ENCODE measurements around the gene PAPOLA.
"Not testable (repeated sequence)": the region's sequence is repeated elsewhere in the genome, so short reads cannot be mapped to it uniquely, and the experiment has no call there.

Gene PAPOLA

GRCh38 chr14:96503306-96503679, 1.1 kb downstream of the PAPOLA start:
- no peak for DNase-seq

DNA sequence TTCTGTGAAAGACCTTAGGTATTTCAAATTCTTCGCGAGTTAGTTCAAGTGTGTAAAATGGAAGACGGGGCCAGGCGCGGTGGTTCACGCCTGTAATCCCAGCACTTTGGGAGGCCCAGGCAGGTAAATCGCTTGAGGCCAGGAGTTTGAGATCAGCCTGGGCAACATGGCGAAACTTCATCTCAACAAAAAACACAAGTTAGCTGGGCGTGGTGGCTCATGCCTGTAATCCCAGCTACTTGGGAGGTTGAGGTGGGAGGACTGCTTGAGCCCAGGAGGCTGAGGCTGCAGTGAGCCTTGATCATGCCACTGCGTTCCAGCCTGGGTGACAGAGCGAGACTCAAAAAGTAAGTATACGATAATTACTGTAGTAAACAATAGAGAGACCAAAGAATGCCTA, 2.2 kb downstream of the PAPOLA start:
- DNase-seq: not testable (repeated sequence)

GRCh38 chr14:96507723-96508122, 5.5 kb downstream of the PAPOLA start:
- DNase-seq: no peak

DNA sequence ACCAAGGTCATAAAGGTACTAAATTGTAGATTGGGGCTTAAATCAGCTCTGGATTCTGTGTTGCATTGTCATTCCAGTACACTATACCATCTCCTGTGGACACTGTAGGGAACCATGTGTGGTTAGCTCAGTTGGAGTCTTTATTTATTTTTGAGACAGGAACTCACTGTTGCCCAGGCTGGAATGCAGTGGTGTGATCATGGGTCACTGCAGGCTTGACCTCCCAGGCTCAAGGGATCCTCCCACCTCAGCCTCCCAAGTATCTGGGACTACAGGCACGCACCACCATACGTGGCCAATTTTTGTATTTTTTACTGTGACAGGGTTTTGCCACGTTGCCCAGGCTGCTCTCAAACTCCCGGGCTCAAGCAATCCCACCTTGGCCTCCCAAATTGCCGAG, 6.7 kb downstream of the PAPOLA start:
- no peak for DNase-seq

DNA sequence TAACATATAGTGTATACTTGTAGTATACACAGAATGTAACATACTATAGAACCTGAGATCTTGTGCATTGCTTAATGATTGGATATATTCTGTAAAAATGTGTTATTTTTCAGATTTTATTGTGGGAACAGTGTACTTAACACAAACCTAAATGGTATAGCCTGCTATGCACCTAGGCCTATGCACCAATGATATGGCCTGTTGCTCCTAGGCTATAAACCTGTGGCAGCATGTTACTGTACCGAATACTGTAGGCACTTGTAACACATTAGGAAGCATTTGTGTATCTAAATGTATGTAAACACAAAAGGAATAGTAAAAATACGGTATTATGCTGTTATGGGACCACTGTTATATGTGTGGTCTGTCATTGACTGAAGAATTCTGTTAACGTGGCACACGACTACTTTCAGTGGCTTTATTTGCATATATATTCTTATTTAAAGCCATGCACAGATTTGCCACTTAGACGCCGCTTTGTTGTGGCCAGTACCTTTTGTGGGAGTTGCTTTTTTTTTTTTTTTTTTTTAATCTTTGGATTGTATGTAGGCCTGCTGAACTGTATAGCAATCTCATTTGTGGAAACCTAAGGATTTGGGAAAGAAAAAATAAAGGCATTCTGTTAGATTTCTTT, 7.4 kb downstream of the PAPOLA start:
- DNase-seq: no peak

DNA sequence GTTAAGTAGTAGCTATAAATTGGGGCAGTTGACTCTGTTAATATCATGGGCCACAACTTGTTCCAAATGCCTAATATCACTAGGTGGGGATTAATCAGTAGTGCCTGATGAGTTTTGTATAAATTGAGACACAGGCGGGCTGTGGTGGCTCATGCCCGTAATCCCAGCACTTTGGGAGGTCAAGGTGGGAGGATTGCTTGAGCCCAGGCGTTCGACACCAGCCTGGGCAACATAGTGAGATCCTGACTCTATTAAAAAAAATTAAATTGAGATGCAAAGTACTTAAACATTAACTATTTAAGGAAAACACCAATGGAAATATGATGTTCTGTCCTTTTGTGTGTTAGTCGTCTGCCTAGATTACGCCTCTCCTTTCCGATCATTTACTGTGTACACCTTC, 9.0 kb downstream of the PAPOLA start:
- no peak for DNase-seq

GRCh38 chr14:96511667-96512066, 9.5 kb downstream of the PAPOLA start:
- DNase-seq: no peak

DNA sequence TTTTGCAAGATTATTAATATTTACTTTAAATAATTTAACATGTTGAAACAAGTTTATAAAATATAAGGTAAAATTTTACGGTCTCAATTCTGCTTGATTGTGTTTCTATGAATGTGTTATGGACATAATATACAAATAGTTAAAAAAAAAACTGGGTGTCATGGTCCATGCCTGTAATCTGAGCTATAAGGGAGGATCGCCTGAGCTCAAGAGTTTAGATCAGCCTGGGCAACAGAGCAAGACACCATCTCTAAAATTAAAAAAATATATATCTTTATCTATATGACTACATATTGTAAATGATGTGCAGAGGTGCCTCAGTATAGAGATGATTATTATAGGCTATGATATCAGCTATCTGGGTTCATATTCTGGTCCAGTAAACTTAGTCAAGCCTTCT, 9.9 kb downstream of the PAPOLA start:
- no peak for DNase-seq

DNA sequence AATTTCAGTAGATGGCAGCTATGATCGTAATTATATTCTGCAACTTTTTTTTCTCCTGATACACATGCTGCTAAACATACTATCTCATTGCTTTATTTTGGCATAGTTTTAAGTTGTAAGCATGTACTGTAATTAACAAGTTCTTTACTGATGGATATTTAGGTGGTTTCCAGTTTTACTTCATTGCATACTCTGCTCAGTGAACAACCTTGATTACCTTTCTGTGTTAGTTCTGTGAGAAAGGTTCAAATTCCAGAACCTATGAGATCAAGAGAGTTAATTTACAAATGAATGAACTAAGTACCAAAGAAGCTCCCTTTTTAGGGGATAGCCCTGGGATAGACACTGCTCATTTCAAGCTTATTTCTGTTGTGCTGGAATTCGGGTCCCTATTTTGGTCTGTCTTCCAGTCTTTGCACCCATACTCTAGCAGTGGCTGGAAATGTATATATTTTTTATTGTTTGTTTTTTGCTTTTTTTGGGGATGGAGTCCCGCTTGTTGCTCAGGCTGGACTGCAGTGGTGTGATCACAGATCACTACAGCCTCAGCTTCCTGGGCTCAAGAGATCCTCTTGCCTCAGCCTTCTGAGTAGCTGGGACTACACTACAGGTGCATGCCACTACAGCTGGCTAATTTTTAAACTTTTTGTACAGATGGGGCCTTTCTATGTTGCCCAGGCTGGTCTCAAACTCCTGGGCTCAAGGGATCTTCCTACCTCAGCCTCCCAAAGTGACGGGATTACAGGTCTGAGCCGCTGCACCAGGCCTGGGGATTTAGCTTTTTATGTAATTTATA, 10.6 kb downstream of the PAPOLA start:
- DNase-seq: no peak

- no peak for DNase-seq
Measured at GRCh38 chr14:96514694-96515093, 12.5 kb downstream of the PAPOLA start.

- no peak for DNase-seq
Measured at GRCh38 chr14:96515731-96516130, 13.5 kb downstream of the PAPOLA start.

- DNase-seq: no peak
Measured at GRCh38 chr14:96516351-96516750, 14.2 kb downstream of the PAPOLA start.

- DNase-seq: no peak
Measured at GRCh38 chr14:96519970-96520369, 17.8 kb downstream of the PAPOLA start.

GRCh38 chr14:96525452-96525851, 23.3 kb downstream of the PAPOLA start:
- no peak for DNase-seq

- no peak for DNase-seq
Measured at GRCh38 chr14:96532632-96533031, 30.4 kb downstream of the PAPOLA start.

GRCh38 chr14:96536807-96537206, 34.6 kb downstream of the PAPOLA start:
- DNase-seq: no peak

DNA sequence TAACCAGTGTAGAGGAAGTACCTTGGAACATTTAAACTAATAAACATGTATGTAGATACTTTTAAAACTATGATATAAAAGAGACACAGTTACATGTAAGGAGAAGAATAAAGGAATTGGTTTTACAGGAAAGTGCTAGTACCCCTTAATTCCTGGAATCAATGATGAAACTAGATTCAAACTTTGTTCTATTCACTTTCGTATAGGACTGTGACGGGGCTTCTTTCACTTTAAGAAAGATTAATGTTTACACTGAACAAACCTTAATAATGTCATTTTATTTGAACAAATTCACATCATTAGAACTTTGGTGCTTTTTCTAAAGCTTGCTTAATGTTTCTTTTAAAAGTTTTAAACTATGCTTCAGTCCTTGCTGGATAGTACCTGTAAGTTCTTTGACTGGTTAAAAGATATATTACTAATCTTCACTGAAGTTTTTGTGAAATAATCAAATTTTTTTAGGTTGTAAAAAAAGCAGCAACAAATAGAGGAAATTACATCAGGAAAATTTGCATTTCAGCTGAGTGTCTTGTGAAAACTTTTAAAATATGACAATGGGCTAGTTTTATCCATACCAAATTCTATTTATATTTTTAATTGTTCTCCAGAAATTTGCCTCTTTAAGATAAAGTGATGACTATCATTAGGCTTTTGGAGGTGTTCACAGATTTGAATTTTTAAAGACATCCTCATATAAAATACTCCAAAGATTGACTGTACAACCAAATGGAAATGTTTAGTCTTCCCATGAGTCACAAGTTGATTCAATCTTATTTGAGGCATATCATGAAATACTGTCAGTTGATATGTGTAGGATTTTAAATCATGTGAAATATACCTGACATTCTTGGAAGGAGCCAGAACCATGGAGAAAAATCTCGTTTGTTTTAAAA, 36.2 kb downstream of the PAPOLA start:
- DNase-seq: no peak

GRCh38 chr14:96538990-96539317, 36.8 kb downstream of the PAPOLA start:
- DNase-seq: no peak

DNA sequence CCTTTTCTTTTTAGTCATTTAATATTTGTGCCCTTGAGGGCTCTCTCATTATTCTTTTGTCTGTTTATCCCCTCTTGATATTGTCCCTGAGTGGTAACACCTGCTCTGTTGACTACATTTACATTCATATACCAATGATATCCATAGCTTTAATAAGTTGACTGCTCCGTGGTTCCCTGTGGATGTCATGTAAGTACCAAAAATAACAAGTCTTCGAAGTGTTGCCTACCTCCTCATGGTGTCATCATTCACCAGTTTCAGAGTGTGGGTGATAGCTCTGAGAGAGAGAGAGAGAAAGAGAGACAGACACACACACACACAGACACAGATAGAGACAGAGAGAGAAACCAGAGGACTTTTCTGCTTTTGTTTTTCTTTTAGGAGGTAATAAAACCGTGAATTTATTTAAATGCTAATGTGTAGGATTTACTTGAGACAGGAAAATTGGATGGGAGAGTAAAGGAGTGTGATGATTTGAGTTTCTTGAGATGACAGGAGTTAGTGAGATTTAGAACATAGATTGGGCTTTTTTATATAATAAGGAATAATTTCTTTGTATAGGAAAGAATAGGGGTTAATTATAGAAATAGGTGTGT, 52.2 kb downstream of the PAPOLA start:
- DNase-seq: no peak

DNA sequence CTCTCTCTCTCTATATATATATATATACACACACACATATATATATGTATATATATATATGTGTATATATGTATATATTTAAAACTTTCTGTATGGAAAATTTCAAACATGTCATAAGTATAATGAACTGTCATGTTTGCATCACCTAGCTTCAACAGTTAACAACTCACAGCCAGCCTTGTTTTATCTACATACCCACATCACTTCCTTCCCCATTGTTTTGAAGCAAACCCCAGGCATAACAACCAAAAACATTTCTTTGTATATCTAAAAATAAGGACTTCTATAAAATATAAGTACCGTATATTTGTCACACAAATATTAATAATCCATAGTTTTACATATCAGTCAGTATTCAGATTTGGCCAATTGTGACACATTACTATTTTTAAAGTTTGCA, 57.4 kb downstream of the PAPOLA start:
- no peak for DNase-seq

DNA sequence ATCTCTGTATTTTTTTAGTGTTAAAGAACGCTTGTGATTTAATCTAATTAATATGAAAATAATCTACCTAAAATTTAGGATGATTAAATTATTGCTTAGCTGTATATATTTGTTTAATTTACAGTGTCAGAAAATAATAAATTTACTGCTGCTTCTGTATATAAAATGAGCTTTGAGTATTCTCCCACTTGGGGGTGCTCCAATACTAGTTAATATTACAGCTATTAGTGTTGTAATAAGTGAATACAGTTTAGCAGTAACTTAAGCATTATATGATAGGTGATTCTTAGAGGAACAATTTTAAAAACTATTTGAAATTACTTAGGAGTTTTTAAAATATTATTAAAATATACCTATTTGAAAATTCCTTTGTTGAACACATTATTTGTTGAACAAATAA, 62.2 kb downstream of the PAPOLA start:
- no peak for DNase-seq

DNA sequence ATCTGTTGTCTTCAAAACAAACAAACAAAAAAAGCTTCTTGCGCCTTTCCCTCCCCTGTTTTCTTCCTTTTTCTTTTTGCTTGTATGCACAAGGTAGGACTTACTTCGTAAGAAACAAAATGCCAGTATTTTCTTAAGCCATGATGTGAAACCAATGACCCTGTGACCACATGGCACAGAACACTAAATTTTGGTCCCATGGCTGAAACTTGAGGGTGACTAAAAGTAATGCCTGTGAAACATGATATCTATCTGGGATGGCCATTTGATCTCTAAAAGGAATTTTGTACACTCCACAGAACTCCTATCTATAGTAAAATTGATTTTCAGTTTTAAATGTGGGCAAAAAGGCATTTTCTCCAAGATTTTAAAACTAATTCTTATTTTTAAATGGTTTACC, 63.6 kb downstream of the PAPOLA start:
- DNase-seq: no peak

- DNase-seq: no peak
Measured at GRCh38 chr14:96567289-96567899, 65.2 kb downstream of the PAPOLA start.
